Measurements from ENCODE around the gene GPR39. TPM values are rescaled to one million over a fixed set of nuclear protein-coding genes. Genes with fewer than 3 reads are reported as not detected.
"Not testable (repeated sequence)": the region's sequence is repeated elsewhere in the genome, so short reads cannot be mapped to it uniquely, and the experiment has no call there.

Gene GPR39
- polyA plus RNA-seq, 1 donor from 2014 or later, result not detected

- H3K9me3 Mint-ChIP-seq, H3K4me1 Mint-ChIP-seq, H3K36me3 Mint-ChIP-seq, H3K27ac Mint-ChIP-seq, H3K4me3 Mint-ChIP-seq, H3K27me3 Mint-ChIP-seq: not testable (repeated sequence)
Observed at GRCh38 chr2:132397042-132397441, 19.6 kb upstream of the GPR39 start.

- H3K27me3 Mint-ChIP-seq, result no peaks in the 10 kb centered on the region
- peak overlapping the region in 1 of 3 donors; percentile 71 for H3K27ac Mint-ChIP-seq
- H3K36me3 Mint-ChIP-seq, result no peaks in the 10 kb centered on the region
- no peak overlapping the region for H3K4me3 Mint-ChIP-seq
- H3K9me3 Mint-ChIP-seq, result peaks cover 0 to 9% (median 3%) of the 10 kb centered on the region in 3 donors
- H3K4me1 Mint-ChIP-seq, result no peaks in the 10 kb centered on the region
Observed at GRCh38 chr2:132400169-132400900, 16.3 kb upstream of the GPR39 start.

- H3K36me3 Mint-ChIP-seq, result no peaks in the 10 kb centered on the region
- no peaks in the 10 kb centered on the region for H3K27me3 Mint-ChIP-seq
- H3K4me1 Mint-ChIP-seq, result no peaks in the 10 kb centered on the region
- no peak overlapping the region for H3K4me3 Mint-ChIP-seq
- no peak overlapping the region for H3K27ac Mint-ChIP-seq
- H3K9me3 Mint-ChIP-seq, result peaks cover 0 to 9% (median 3%) of the 10 kb centered on the region in 3 donors
Observed at GRCh38 chr2:132400901-132401240, 15.7 kb upstream of the GPR39 start.

- Mint-ChIP-seq H3K9me3 (peaks cover 0 to 5% (median 3%) of the 10 kb centered on the region in 3 donors), H3K4me3 (no peak overlapping the region), H3K27ac (no peak overlapping the region), H3K4me1 (no peaks in the 10 kb centered on the region), H3K27me3 (no peaks in the 10 kb centered on the region), H3K36me3 (no peaks in the 10 kb centered on the region)
Observed at GRCh38 chr2:132401326-132401725, 15.3 kb upstream of the GPR39 start.

- peaks cover 0 to 3% (median 3%) of the 10 kb centered on the region in 3 donors for H3K9me3 Mint-ChIP-seq
- no peak overlapping the region for H3K4me3 Mint-ChIP-seq
- no peaks in the 10 kb centered on the region for H3K36me3 Mint-ChIP-seq
- H3K27me3 Mint-ChIP-seq, result no peaks in the 10 kb centered on the region
- no peaks in the 10 kb centered on the region for H3K4me1 Mint-ChIP-seq
- H3K27ac Mint-ChIP-seq, result no peak overlapping the region
Observed at GRCh38 chr2:132403146-132403545, 13.5 kb upstream of the GPR39 start.

- H3K9me3 Mint-ChIP-seq, result peaks cover 0 to 3% (median 3%) of the 10 kb centered on the region in 3 donors
- H3K27me3 Mint-ChIP-seq, result no peaks in the 10 kb centered on the region
- no peaks in the 10 kb centered on the region for H3K4me1 Mint-ChIP-seq
- H3K27ac Mint-ChIP-seq, result no peak overlapping the region
- H3K36me3 Mint-ChIP-seq, result no peaks in the 10 kb centered on the region
- H3K4me3 Mint-ChIP-seq, result no peak overlapping the region
Observed at GRCh38 chr2:132404056-132404455, 12.5 kb upstream of the GPR39 start.

GRCh38 chr2:132407784-132408183 lies 8.8 kb upstream of the GPR39 start:
- no peak overlapping the region for H3K27ac Mint-ChIP-seq
- no peaks in the 10 kb centered on the region for H3K36me3 Mint-ChIP-seq
- H3K4me3 Mint-ChIP-seq, result no peak overlapping the region
- no peaks in the 10 kb centered on the region for H3K4me1 Mint-ChIP-seq
- H3K9me3 Mint-ChIP-seq, result peaks cover 0 to 2% (median 2%) of the 10 kb centered on the region in 3 donors
- no peaks in the 10 kb centered on the region for H3K27me3 Mint-ChIP-seq

- Mint-ChIP-seq H3K36me3 (no peaks in the 10 kb centered on the region), H3K27me3 (peaks cover 22% of the 10 kb centered on the region), H3K27ac (no peak overlapping the region), H3K4me1 (no peaks in the 10 kb centered on the region), H3K4me3 (no peak overlapping the region), H3K9me3 (peaks cover 0 to 2% (median 0%) of the 10 kb centered on the region in 3 donors)
Observed at GRCh38 chr2:132412021-132412420, 4.6 kb upstream of the GPR39 start.

GRCh38 chr2:132414081-132414480 lies 2.5 kb upstream of the GPR39 start:
- no peaks in the 10 kb centered on the region for H3K36me3 Mint-ChIP-seq
- H3K27me3 Mint-ChIP-seq, result peaks cover 32% of the 10 kb centered on the region
- H3K4me1 Mint-ChIP-seq, result no peaks in the 10 kb centered on the region
- no peak overlapping the region for H3K4me3 Mint-ChIP-seq
- peaks cover 0 to 5% (median 2%) of the 10 kb centered on the region in 3 donors for H3K9me3 Mint-ChIP-seq
- no peak overlapping the region for H3K27ac Mint-ChIP-seq

GRCh38 chr2:132415256-132415914 lies 1.2 kb upstream of the GPR39 start:
- no peaks in the 10 kb centered on the region for H3K36me3 Mint-ChIP-seq
- H3K27ac Mint-ChIP-seq, result no peak overlapping the region
- no peak overlapping the region for H3K4me3 Mint-ChIP-seq
- H3K9me3 Mint-ChIP-seq, result peaks cover 0 to 5% (median 2%) of the 10 kb centered on the region in 3 donors
- no peaks in the 10 kb centered on the region for H3K4me1 Mint-ChIP-seq
- peaks cover 32% of the 10 kb centered on the region for H3K27me3 Mint-ChIP-seq

GRCh38 chr2:132415915-132416722 lies 486 bp upstream of the GPR39 start:
- Mint-ChIP-seq H3K9me3 (peaks cover 0 to 5% (median 1%) of the 10 kb centered on the region in 3 donors), H3K36me3 (no peaks in the 10 kb centered on the region), H3K4me1 (no peaks in the 10 kb centered on the region), H3K27me3 (peaks cover 32% of the 10 kb centered on the region), H3K4me3 (no peak overlapping the region), H3K27ac (no peak overlapping the region)

- H3K27ac Mint-ChIP-seq, result peak overlapping the region in 2 of 3 donors; percentile 46 to 67
- H3K27me3 Mint-ChIP-seq, result peaks cover 32% of the 10 kb centered on the region
- no peaks in the 10 kb centered on the region for H3K4me1 Mint-ChIP-seq
- H3K36me3 Mint-ChIP-seq, result no peaks in the 10 kb centered on the region
- H3K4me3 Mint-ChIP-seq, result no peak overlapping the region
- peaks cover 0 to 5% (median 1%) of the 10 kb centered on the region in 3 donors for H3K9me3 Mint-ChIP-seq
Observed at GRCh38 chr2:132417430-132418035, 928 bp downstream of the GPR39 start.

GRCh38 chr2:132419235-132419634 lies 2.6 kb downstream of the GPR39 start:
- no peaks in the 10 kb centered on the region for H3K4me1 Mint-ChIP-seq
- no peaks in the 10 kb centered on the region for H3K36me3 Mint-ChIP-seq
- H3K27me3 Mint-ChIP-seq, result peaks cover 30% of the 10 kb centered on the region
- no peak overlapping the region for H3K4me3 Mint-ChIP-seq
- no peak overlapping the region for H3K27ac Mint-ChIP-seq
- H3K9me3 Mint-ChIP-seq, result peaks cover 4 to 11% (median 5%) of the 10 kb centered on the region in 3 donors

- Mint-ChIP-seq H3K27ac (no peak overlapping the region), H3K27me3 (peaks cover 27% of the 10 kb centered on the region), H3K4me3 (no peak overlapping the region), H3K36me3 (no peaks in the 10 kb centered on the region), H3K4me1 (no peaks in the 10 kb centered on the region), H3K9me3 (peaks cover 4 to 12% (median 5%) of the 10 kb centered on the region in 3 donors)
Observed at GRCh38 chr2:132419941-132420340, 3.3 kb downstream of the GPR39 start.

Measured in IgD-negative memory B cell (primary cell).